A204.1 (cell line): ENCODE data around the gene PIM1.

Source experiments
- FAIRE-seq: peaks from 2 replicates; lab custom pipeline; 2012; peaks lifted over from hg19 to GRCh38; lab: Jason Lieb, UNC

The PIM1 gene

GRCh38 chr6:37137201-37138090 is 32.5 kb upstream of the PIM1 start:
- peak; percentile 91 for FAIRE-seq

- no peak for FAIRE-seq
Measured at GRCh38 chr6:37138856-37139229, 31.1 kb upstream of the PIM1 start.

- FAIRE-seq: no peak
Measured at GRCh38 chr6:37139230-37139962, 30.6 kb upstream of the PIM1 start.

- FAIRE-seq: peak; percentile 90
Measured at GRCh38 chr6:37140145-37140544, 29.8 kb upstream of the PIM1 start.

- FAIRE-seq: peak; percentile 95
Measured at GRCh38 chr6:37141281-37142049, 28.5 kb upstream of the PIM1 start.

- FAIRE-seq: no peak
Measured at GRCh38 chr6:37142050-37142614, 27.8 kb upstream of the PIM1 start.

GRCh38 chr6:37143585-37143984 is 26.4 kb upstream of the PIM1 start:
- FAIRE-seq: no peak

GRCh38 chr6:37145443-37145842 is 24.5 kb upstream of the PIM1 start:
- no peak for FAIRE-seq

GRCh38 chr6:37146735-37147157 is 23.2 kb upstream of the PIM1 start:
- FAIRE-seq: no peak

- no peak for FAIRE-seq
Measured at GRCh38 chr6:37149745-37150144, 20.2 kb upstream of the PIM1 start.

GRCh38 chr6:37150314-37150713 is 19.6 kb upstream of the PIM1 start:
- FAIRE-seq: no peak

- FAIRE-seq: no peak
Measured at GRCh38 chr6:37155394-37156312, 14.3 kb upstream of the PIM1 start.

GRCh38 chr6:37158508-37158907 is 11.4 kb upstream of the PIM1 start:
- FAIRE-seq: no peak

- no peak for FAIRE-seq
Measured at GRCh38 chr6:37160922-37161778, 8.8 kb upstream of the PIM1 start.

GRCh38 chr6:37162740-37163139 is 7.2 kb upstream of the PIM1 start:
- no peak for FAIRE-seq

- FAIRE-seq: no peak
Measured at GRCh38 chr6:37168163-37168758, 1.7 kb upstream of the PIM1 start.

- no peak for FAIRE-seq
Measured at GRCh38 chr6:37168811-37169495, 999 bp upstream of the PIM1 start.

GRCh38 chr6:37170273-37171200 is 585 bp downstream of the PIM1 start:
- FAIRE-seq: no peak
